NCI-H446 (cell line): ENCODE measurements around the gene LEMD2.

Experiments used
- DNase-seq, 2 experiments: peaks; one replicate each; lab custom pipeline; 2025; lab: John Stamatoyannopoulos, UW

The LEMD2 gene

DNA sequence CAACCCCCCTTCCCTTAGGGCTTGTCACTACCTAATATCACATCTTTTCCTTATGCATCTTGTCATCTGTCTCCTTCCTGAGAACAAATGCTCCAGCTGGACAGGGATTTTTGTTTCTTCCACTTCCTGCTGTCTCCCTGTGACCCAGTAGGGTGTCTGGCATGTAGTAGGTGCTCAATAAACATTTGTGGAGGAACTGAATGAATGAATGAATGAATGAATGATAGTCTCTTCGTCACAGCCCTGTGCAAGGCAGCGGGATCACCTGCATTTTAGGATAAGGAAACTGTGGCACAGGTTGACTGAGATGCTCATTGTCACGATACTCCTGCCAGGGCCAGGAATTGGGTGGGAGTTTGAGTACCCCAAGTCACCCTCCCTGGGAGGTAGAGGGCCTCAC lies 14.2 kb downstream of the LEMD2 start:
- DNase-seq, result no peak

DNA sequence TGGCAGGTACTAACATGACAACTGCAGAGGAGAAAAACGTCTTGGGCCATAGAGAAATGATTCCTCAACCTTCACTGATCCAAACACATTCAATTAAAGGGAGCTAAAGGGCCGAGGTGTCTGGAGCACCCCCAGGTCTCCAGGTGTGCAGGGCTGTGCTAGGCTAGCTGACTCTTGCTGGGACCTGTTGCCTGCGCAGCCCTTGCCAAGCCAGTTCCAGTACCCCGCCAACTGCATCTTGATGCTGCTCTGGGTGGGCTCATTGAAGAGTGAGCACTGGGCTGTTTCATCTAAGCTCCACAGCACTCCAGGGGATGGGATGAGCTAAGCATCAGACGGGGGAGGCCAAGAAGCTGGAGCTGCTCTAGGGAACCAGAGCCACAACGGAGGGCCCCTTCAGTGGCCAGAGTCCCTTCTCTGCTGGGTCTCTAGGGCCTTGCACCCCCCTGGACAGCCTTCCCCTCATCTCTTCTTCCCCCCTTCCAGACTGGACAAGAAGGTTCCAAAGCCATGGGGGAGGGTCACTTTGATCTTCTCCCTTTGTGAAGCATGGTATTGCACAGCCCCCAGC lies 15.9 kb downstream of the LEMD2 start:
- no peak for DNase-seq

DNA sequence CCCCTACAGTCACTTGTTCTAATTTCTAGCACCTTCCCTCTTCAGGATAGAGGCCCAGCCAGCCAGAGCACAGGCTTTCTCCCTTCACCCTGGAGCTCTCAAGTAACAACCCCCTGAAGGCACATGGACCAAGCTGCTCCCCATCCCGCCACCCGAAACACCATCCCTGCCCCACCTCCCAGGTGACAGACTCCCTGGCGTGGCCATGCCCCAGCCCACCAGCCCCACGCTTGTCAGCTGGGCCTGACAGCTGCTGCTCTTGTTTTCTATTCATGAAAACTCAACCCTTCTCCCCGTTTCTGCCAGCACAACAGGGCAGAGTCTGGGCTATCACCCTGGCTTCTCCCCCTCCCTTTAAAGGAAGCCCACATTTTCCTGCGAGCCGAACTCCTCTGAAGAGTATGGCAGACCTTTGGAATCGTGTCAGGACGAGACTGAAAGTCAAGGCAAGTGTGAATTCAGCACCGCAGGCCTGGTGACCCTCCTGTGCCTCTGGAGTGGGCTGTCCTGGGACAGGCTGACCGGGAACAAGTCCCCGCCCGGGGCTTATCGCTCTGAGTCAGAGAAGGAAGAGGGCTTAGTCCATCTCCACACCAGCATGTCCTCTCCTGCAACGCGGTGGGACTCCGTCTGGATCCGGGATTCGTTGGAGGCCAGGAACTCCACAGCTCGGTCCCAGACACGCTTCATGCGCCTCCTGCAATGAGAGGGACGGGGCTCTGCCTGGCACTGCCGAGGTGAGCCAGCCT lies 16.7 kb downstream of the LEMD2 start:
- no peak for DNase-seq

DNA sequence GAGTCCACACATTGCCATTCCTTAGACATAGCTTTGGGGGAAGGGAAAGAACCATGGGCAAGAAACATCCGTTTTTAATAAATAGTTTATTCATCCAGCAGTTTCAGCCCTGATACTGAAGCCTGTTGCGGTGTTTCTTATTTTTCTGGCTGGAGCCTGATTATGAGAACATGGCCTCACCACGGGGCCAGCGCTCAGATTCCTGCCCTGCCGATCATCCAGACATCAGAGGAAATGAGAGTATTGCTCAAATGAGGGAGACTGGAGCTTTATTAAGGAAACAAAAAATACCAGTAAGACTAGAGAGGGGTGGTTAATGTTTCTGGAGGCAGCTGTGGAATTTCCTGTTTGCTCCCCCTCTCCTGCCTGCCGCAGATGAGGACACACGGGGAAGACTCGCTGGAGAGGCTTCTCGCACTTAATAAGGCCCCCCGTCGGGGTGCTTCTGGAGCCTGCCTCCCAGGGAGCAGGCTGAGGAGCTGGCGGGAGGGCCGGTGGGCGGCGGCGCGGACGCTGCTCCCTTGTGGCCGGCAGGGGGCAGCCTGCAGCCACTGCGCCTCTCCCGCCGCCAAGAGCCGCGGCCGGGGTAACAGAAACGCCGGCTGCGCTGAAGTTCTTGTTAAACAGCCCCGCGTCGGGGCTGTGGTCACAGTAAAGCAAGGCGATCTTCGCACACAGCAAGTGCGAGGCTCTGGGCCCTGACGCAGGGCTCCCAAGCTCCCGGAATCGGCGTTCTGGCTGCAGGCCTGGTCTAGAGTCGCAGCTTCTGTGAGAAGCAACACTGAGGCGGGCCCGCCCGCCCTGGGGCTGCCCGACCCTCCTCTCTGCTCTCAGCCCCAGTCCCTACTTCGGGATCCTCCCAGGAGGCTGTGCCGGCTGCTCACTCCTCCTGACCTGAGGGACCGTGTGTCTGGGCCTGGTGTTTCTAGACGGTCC lies 17.5 kb downstream of the LEMD2 start:
- DNase-seq, result peak in 1 of 2 experiments; percentile 31

DNA sequence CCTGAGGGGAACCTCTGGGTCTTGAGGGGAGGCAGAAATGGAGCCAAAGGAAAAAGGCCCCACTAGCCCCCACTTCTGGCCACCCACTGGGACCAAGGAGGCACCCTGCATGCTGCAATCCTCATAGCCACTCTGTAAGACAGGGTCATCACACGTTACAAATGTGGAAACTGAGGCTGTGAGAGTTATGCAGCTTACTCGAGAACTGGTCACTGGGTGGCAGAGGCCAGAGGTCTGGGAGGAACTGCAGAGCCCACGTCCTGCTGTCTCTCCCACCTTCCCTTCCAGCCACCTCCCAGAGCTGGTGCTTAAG lies 18.1 kb downstream of the LEMD2 start:
- no peak for DNase-seq

DNA sequence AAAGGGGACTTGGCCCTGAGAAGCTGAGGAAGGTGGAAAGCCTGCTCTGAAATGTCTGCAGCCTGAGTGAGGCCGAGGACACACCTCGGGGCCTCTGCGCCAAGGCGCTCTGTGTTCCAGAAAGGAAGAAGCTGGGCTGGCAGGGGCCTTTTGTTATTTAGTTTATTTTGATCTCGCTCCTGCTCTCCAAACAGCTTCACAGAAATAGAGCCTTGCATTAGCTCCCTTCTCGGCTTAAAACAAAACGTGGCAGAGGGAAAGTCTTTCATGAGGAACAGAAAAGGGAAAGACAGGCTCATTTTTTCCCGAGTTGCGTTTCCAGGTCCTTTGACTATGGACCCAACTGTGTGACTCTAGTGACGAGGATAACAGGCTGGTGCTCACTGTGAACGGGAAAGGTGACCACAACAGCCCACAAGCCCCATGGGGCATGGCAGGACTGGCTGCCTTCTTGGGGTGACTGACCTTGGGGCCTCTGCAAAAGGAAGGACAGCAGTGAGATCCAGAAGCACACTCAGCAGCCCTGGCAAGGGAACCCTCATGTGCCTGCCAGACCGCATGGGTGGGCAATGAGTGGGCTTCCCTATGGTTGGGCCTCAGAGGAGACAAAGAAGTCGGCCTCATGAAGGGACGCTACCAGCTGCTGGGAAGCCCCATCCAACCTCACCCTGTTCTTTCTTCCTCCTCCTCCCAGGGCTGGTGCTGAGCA lies 18.7 kb downstream of the LEMD2 start:
- no peak for DNase-seq

DNA sequence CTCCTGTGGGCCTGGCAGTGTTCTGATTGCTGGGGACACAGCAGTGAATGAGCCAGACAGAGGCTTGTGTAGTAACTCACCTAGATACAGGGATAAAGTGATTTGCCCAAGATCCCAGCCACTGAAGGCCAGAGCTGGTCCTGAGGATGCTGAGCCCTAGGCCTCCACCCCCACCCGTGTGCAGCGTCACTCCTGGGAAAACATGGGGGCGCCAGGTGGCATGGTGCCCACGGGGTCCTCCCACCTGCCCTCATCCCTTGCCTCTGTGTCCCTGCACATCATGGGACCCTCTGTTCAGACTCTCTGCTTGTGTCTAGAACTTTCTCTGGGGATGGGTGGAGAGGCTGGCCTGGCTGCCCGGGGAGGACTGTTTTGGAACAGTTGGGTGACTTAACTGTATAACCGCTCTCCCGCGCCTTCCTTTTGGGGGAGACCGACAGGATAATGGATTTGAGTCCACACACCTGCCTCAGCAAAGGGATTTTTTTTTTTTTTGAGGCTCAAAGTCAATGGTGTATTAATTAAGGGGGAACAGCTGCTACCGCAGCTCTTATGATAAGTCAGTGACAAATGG lies 19.6 kb downstream of the LEMD2 start:
- DNase-seq, result no peak

DNA sequence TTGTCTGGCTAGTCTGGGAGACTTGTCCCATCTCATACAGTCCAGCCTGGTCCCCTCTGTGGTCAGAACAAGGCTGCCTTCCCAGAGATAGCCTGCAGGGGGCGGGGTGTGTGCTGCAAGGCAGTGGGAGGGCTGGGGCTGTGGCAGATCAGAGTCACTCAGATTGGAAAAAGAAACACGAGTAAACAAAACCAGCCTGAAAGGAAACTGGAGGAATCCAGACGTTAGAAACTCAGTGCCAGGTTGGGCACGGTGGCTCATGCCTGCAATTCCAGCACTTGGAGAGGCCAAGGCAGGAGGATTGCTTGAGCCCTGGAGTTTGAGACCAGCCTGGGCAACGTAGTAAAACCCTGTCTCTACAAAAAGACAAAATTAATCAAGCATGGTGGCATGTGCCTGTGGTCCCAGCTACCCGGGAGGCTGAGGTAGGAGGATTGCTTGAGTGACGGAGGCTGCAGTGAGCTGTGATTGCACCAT lies 20.2 kb downstream of the LEMD2 start:
- DNase-seq, result peak; percentile 19 to 65

DNA sequence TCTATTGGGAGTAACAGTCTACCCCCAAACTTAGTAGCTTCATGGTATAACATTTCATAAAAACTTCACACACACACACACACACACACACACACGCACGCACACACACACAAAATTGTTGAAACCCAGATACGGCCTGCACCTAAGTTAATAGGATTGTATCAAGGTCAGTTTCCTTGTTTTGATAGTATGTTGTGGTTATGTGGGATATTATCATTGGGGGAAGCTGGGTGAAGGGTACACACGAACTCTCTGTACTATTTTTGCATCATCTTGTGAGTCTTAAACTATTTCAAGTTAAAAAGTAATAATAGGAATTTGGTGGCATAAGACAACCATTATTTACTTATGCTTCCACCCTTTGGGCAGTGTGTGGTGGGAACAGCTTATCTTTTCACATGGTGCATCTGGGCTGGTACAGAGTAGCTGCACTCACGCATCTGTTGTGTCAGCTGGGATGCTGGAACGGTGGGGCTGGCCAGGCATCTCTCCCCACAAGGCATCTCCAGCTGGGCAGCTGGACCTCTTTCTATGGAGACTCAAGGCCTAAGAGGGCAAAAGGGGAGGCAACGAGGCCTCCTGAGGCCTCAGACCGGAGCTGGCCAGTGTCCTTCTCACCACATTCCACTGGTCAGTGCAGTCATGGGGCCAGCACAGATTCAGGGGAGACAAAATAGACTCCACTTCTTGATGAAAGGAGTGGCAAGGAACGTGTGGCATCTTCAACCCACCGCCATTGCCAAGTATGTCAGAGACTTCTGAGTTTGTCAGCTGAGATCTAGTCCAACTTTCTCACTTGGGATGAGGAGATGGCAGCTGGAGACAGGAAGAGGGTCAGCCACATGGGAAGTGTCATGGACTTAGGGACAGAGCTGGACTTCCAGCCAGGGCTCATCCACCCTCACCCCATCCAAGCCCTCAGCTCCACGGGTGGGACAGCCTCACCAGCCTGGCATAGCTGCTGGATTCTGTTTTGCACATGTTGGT lies 21.7 kb downstream of the LEMD2 start:
- no peak for DNase-seq

DNA sequence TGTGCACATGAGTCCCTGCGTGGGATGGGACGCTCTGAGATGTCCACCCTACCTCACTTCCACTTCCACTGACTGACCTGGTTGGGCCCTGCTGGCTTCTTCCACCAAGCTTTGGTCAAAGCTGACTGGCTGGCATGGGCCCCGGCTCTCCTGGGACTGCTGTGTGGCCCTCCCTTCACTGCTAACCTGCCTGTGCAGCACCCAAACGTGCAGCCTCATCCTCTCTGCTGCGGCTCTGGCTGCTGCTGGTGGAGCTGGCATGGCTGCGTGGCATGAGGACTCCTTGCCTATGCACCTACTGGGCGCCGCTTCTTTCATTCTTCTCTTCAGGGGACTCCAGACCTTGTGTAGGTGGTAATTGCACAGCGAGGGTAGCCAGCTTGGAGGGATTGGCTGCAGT lies 23.6 kb downstream of the LEMD2 start:
- DNase-seq, result no peak

DNA sequence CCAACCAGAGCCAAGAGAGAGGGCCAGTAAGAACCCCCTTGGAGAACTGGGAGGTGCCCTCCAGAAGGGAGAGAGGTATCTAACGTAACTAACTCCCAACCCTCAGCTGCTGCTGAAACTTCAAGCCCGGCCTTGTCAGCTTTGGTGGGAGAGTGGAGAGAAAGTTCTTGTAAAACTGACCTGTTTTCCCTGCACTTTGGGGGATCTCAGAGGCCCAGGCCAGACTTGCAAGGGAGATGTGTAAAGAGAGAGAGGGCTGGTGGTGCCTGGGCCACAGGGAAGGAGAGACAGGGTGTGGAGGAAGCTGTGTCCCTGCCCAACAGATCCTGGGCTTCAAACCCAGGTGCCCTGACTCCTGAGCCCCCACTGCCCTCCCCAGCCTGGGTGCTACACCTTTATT lies 24.9 kb downstream of the LEMD2 start:
- DNase-seq, result no peak

DNA sequence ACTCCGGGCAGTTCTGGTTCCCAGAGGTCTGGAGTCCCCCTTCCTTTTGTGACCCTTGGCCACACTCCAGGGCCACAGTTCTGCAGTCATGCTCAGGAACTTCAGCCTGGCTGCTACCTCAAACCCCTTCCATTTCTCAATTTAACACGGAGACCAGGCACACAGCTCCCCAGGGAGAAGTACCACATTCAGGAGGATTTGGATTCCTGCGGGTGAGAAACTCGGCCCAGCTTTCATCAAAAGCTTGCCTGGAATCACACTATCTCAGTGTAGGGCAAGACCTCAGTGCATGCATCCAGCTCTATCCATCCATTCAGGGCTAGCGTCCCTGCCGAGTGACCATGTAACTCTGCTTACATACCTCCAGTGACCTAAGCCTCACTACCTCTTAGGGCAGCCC lies 25.4 kb downstream of the LEMD2 start:
- DNase-seq, result no peak

DNA sequence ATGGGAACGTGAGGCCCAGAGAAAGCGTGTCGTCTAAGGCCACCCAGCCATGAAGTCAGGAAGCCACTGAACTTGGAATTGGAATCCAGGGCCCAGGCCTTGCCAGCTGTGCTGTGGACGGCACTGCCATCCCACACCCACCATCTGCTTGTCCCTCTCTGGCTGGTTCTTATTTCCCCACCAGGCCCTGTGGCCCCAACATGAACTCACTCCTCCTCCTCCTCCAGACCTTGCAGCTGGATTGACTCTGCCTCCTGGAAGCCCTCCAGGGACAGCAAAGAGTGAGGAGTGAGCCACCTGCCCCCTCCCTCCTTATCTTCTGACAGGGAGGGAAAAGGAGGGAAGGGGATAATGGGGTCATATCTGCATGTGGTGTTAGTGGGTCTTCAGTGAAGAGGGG lies 26.2 kb downstream of the LEMD2 start:
- no peak for DNase-seq

DNA sequence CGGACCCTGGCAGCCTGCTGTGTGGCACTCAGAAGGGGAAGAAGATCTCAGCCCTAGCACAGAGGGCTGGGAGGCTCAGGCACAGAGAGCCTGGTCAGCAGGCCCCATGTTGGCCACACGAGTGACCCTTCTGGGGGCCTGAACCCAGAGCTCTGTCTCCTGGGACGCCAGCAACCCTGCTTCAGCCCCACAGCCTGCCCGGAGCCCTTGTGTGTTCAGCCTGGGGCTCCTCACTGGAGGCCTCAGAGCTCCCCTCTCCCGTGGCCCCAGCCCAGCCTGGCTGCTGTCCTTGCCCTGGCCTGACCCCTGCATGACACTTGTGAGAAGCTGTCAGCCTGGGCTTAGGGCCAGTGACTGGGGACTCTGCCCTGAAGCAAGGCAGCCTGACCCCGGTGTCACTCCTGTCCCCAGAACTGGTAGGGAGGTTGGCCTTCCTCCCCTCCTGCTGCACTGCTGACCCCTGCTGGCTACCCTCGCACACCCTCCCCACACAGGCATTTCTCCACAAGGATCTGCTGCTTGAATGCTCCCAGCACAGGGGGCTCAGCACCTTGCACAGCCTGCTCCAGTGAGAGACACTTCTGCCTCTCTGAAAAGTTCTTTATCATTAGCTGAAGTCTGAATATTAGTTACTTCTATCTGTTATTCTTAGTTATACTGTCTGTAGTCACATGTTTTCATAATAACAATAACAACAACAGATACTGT lies 26.9 kb downstream of the LEMD2 start:
- peak; percentile 21 to 47 for DNase-seq

DNA sequence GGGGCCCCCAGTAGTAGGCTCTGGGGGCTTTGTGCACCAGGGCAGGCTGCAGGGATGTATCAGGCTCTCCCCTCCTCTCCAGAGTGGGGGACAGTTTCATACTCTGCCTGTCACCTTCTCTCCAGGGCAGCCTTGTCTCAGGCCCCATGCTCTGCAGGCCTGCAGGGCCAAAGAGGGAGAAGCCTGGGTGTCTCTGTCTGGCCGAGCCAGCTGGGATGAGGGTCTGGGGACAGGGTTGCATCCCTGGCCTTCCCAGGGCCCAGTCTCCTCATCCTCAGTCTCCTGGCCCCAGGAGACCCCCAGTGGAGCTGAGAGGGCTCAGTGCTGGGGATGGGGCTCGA lies 27.4 kb downstream of the LEMD2 start:
- no peak for DNase-seq

DNA sequence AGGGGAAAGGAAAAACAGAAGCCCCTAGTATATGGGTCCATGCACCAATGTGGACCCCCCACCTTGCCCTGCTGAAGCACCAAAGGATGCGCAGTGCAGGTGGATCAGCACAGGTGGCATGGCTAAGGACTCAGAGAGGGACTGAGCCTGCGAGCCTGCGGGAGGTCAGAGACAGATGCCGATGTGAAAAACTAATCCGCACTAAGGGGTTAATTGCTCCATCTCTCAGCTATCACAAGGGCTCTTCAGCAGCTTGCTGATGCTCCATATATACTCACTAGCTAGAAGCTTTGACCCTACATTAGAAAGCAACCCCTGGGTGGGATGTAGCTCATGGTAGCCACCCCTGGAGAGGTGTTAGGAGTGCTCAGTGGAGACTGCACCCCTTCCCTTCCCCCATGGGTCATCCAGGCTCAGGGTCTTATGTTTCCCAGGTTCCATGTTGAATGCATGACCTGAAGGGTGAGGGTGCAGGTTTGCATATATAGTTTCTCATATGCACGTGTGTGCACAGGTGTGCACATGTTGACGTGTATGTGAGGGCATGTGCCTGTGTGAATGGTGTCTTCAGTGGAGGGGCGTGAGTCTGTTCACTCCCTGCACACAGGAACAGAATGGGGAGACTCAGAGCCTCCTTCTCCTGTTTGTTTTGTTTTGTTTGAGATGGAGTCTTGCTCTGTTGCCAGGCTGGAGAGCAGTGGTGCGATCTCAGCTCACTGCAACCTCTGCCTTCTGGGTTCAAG lies 28.9 kb downstream of the LEMD2 start:
- no peak for DNase-seq

DNA sequence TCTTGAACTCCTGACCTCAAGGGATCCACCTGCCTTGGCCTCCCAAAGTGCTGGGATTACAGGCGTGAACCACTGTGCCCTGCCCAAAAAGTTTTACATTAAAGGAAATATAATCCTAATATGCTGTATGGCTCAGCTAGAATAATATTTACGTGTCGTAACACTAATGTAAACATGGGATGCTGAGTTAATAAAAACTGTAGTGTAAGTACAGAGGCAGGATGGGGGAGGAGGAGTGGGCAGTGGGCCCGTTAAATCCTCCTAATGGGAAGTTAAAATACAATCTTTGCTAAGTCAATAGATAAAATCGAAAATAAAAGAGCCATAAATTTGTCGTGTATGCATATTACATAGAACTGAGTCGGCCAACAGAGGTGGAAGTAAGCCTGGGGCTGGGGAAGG lies 30.1 kb downstream of the LEMD2 start:
- no peak for DNase-seq

DNA sequence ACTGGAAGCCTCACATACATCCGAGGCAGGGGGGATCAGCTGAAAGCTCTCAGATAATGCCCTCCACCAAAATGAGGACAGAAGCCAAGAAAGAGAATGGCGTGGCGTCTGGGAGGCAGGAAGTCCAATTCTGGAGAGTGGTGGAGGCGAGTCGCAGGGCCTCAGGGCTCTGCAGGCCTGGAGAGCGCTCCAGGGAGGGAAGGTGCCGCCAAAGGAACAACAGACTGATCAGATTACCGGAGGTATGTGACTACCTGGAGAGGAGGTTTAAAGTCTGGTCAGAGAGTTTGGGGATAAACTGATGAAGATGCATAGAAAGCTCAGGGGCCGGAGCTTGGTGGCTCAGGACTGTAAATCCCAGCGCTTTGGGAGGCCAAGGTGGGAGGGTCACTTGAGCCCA lies 31.0 kb downstream of the LEMD2 start:
- DNase-seq, result no peak

DNA sequence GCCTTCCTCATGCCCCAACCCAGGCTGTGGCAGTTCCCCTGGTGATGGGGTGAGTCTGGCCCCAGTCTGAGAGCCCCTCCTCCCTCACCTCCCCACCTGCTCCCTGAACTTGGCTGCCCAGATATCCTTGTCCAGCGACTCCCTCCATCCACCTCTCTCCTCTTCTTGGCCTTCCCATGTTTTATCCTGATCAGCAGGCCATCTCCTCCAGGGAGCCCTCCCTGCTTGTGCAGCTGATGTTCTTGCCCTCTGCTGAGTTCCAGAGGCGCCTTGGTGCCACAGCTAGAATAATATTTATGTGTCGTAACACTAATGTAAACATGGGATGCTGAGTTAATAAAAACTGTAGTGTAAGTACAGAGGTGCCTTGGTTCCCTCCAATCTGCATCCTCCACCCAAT lies 31.8 kb downstream of the LEMD2 start:
- DNase-seq, result no peak
